Astrocyte (in vitro differentiated cells and primary cell): ENCODE data around the gene SYT5. TPM values are rescaled to one million over a fixed set of nuclear protein-coding genes. Genes with fewer than 3 reads are reported as not detected.

Experiments
- DNase-seq: peaks from one replicate; pipeline ENCODE4 v3.0.0-alpha.2; 2010; ENCODE audit warnings: low read depth
- FAIRE-seq: peaks from 2 replicates; lab custom pipeline; 2011; peaks lifted over from hg19 to GRCh38; lab: Jason Lieb, UNC
- H2AFZ ChIP-seq: 2 replicates; pipeline ENCODE4 v1.6.0; 2012; ENCODE audit warnings: low read depth, low read length, inconsistent platforms
- H3K27ac ChIP-seq: 2 replicates; pipeline ENCODE4 v1.5.1; 2011; ENCODE audit warnings: low read depth, low read length, inconsistent platforms
- H3K27me3 ChIP-seq: 2 replicates; pipeline ENCODE4 v1.6.0; 2011; ENCODE audit warnings: low read length, inconsistent platforms; ENCODE audit not compliant: insufficient read depth
- H3K36me3 ChIP-seq: 2 replicates; pipeline ENCODE4 v1.5.1; 2011; ENCODE audit warnings: low read length, inconsistent platforms; ENCODE audit not compliant: insufficient read depth
- H3K4me1 ChIP-seq: 2 replicates; pipeline ENCODE4 v1.5.1; 2011; ENCODE audit warnings: low read length, inconsistent platforms; ENCODE audit not compliant: insufficient read depth
- H3K4me2 ChIP-seq: 2 replicates; pipeline ENCODE4 v1.6.0; 2012; ENCODE audit warnings: low read length, inconsistent platforms
- H3K4me3 ChIP-seq: 2 replicates; pipeline ENCODE4 v1.5.1; 2011; ENCODE audit warnings: low read depth, mild to moderate bottlenecking, low read length, inconsistent platforms; ENCODE audit not compliant: insufficient read depth
- H3K79me2 ChIP-seq: 2 replicates; pipeline ENCODE4 v1.6.0; 2012; ENCODE audit warnings: mild to moderate bottlenecking, low read length, inconsistent platforms; ENCODE audit not compliant: insufficient read depth
- H3K9ac ChIP-seq: 2 replicates; pipeline ENCODE4 v1.6.0; 2012; ENCODE audit warnings: mild to moderate bottlenecking, low read length, inconsistent platforms
- H3K9me3 ChIP-seq: 2 replicates; pipeline ENCODE4 v1.5.1; 2012; ENCODE audit warnings: low read depth, mild to moderate bottlenecking, low read length, inconsistent platforms; ENCODE audit not compliant: insufficient read depth
- H4K20me1 ChIP-seq: 2 replicates; pipeline ENCODE4 v1.6.0; 2012; ENCODE audit warnings: low read length, inconsistent platforms; ENCODE audit not compliant: insufficient read depth
- H3K27ac Mint-ChIP-seq: one replicate; pipeline ENCODE4 v1.8.0; 2021; ENCODE audit warnings: mild to moderate bottlenecking, mixed read lengths; ENCODE audit not compliant: unreplicated experiment
- H3K27me3 Mint-ChIP-seq: one replicate; pipeline ENCODE4 v1.8.0; 2021; ENCODE audit warnings: low read depth, mixed read lengths; ENCODE audit not compliant: unreplicated experiment
- H3K36me3 Mint-ChIP-seq: one replicate; pipeline ENCODE4 v1.8.0; 2021; ENCODE audit warnings: low read depth, mixed read lengths; ENCODE audit not compliant: unreplicated experiment
- H3K4me1 Mint-ChIP-seq: one replicate; pipeline ENCODE4 v1.8.0; 2021; ENCODE audit warnings: low read depth, mixed read lengths; ENCODE audit not compliant: unreplicated experiment
- H3K4me3 Mint-ChIP-seq: one replicate; pipeline ENCODE4 v1.8.0; 2021; ENCODE audit warnings: mild to moderate bottlenecking, moderate library complexity, mixed read lengths; ENCODE audit not compliant: unreplicated experiment
- H3K9me3 Mint-ChIP-seq: one replicate; pipeline ENCODE4 v1.8.0; 2021; ENCODE audit warnings: mild to moderate bottlenecking, mixed read lengths; ENCODE audit not compliant: unreplicated experiment
- CTCF ChIP-seq: IDR thresholded peaks from 2 replicates; pipeline ENCODE4 v1.5.1; 2011; ENCODE audit warnings: low read depth, mild to moderate bottlenecking, inconsistent platforms, low read length, moderate library complexity; ENCODE audit not compliant: insufficient read depth
- EZH2 ChIP-seq: IDR thresholded peaks from 2 replicates; pipeline ENCODE4 v1.6.1; 2012; ENCODE audit warnings: mild to moderate bottlenecking, low read length, inconsistent platforms; ENCODE audit not compliant: insufficient read depth
- total RNA-seq: library from RNA; stranded (reverse); gene quantifications from 2 replicates; pipeline ENCODE4 v1.2.1, GENCODE V29; 2021

SYT5 gene
- total RNA-seq, 1 donor from 2014 or later: 1.1 TPM

GRCh38 chr19:55209693-55210472 is 29.8 kb upstream of the SYT5 start:
- Histone ChIP-seq H3K27ac (peak overlapping the region; percentile 72), H3K9ac (peak overlapping the region; percentile 53), H3K4me3 (no peak overlapping the region), H2AFZ (no peak overlapping the region), H3K4me2 (peak overlapping the region; percentile 48), H3K4me1 (peaks cover 28% of the 10 kb centered on the region), H3K9me3 (peaks cover 5% of the 10 kb centered on the region), H3K36me3 (no peaks in the 10 kb centered on the region), H4K20me1 (peaks cover 3% of the 10 kb centered on the region), H3K79me2 (no peaks in the 10 kb centered on the region), H3K27me3 (no peaks in the 10 kb centered on the region)
- DNase-seq (peak; percentile 98), FAIRE-seq (no peak)
- Mint-ChIP-seq H3K4me3 (peak overlapping the region; percentile 58), H3K9me3 (peaks cover 5% of the 10 kb centered on the region), H3K4me1 (peaks cover 18% of the 10 kb centered on the region), H3K36me3 (no peaks in the 10 kb centered on the region), H3K27ac (peak overlapping the region; percentile 34), H3K27me3 (peaks cover 15% of the 10 kb centered on the region)
- no peak for TF ChIP-seq CTCF
- TF ChIP-seq EZH2: no peak

- peaks cover 3% of the 10 kb centered on the region for H4K20me1 ChIP-seq
- no peaks in the 10 kb centered on the region for H3K36me3 ChIP-seq
- H3K9me3 ChIP-seq: peaks cover 5% of the 10 kb centered on the region
- no peak for DNase-seq
- H3K4me1 ChIP-seq: peaks cover 28% of the 10 kb centered on the region
- TF ChIP-seq CTCF (no peak), EZH2 (no peak)
- H3K79me2 ChIP-seq: no peaks in the 10 kb centered on the region
- no peak within 1 kb of the TSS for H2AFZ ChIP-seq
- Mint-ChIP-seq H3K9me3 (peaks cover 3% of the 10 kb centered on the region), H3K4me1 (peaks cover 18% of the 10 kb centered on the region), H3K36me3 (no peaks in the 10 kb centered on the region), H3K27me3 (peaks cover 18% of the 10 kb centered on the region), H3K4me3 (peak within 1 kb of the TSS; percentile 58), H3K27ac (peak within 1 kb of the TSS; percentile 34)
- H3K27ac ChIP-seq: peak within 1 kb of the TSS; percentile 72
- FAIRE-seq: no peak
- H3K4me2 ChIP-seq: peak within 1 kb of the TSS; percentile 48
- H3K9ac ChIP-seq: peak within 1 kb of the TSS; percentile 53
- no peaks in the 10 kb centered on the region for H3K27me3 ChIP-seq
- H3K4me3 ChIP-seq: no peak within 1 kb of the TSS
Observed at GRCh38 chr19:55208880-55209692, 29.0 kb upstream of the SYT5 start, which contains the start of gene PTPRH. PTPRH (minus strand) TSS chr19:55209501; CDS start chr19:55209433, 68 bp downstream.
